ENCODE results near the gene KCTD19.

The KCTD19 gene

GRCh38 chr16:67264866-67265265, 61.7 kb downstream of the KCTD19 start:
- H3K4me3 ChIP-seq (ENCODE audit: low read depth, low read length) = no peak overlapping the region
- no peak for TF ChIP-seq CTCF (IDR thresholded peaks at IDR 0.05; ENCODE audit: low read depth, low read length)

DNA sequence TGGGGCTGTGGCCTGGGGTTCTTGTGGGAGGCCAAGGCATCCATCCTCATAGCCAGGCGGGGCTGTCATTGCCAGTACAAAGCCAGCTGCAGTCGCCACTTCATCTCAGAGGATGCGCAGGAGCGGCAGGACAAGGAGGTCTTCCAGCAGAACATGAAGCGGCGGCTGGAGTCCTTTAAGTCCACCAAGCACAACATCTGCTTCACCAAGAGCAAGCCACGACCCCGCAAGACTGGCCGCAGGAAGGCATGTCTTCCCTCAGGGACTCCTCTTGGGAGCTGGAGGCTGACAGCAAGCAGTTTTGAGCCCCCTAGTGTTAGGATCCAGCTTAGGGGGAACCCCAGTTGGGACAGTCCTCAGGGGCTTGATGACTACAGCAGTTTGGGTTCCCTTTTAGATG, 62.3 kb downstream of the KCTD19 start:
- TF ChIP-seq CTCF (IDR thresholded peaks at IDR 0.05; ENCODE audit: low read depth, low read length) = no peak
- no peak overlapping the region for H3K4me3 ChIP-seq (ENCODE audit: low read depth, low read length)

DNA sequence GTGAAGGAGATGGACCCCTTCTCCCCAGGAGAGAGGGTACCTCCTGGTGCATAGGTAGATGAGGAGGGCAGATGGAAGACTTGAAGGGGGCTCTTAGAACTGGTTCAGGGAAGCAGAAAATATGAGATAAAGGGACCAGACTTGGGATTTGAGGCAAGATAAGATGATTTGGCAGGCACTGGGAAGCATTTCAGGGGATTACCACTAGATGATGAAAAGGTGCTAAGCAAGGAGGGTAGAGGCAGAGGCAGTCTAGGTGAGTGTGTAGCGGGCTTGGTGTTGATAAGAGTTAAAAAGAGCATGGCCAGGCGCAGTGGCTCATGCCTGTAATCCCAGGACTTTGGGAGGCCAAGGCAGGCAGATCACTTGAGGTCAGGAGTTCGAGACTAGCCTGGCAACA, 63.3 kb downstream of the KCTD19 start:
- no peak for TF ChIP-seq CTCF (IDR thresholded peaks at IDR 0.05; ENCODE audit: low read depth, low read length)
- no peak overlapping the region for H3K4me3 ChIP-seq (ENCODE audit: low read depth, low read length)

- peak; percentile 72 for TF ChIP-seq CTCF (IDR thresholded peaks at IDR 0.05; ENCODE audit: low read depth, low read length)
- H3K4me3 ChIP-seq (ENCODE audit: low read depth, low read length) = no peak overlapping the region
Observed at GRCh38 chr16:67260426-67261063, 66.0 kb downstream of the KCTD19 start.

- no peak overlapping the region for H3K4me3 ChIP-seq (ENCODE audit: low read depth, low read length)
- no peak for TF ChIP-seq CTCF (IDR thresholded peaks at IDR 0.05; ENCODE audit: low read depth, low read length)
Observed at GRCh38 chr16:67259705-67260104, 66.8 kb downstream of the KCTD19 start.

- no peak for TF ChIP-seq CTCF (IDR thresholded peaks at IDR 0.05; ENCODE audit: low read depth, low read length)
- H3K4me3 ChIP-seq (ENCODE audit: low read depth, low read length) = no peak overlapping the region
Observed at GRCh38 chr16:67258161-67258835, 68.2 kb downstream of the KCTD19 start.

- H3K4me3 ChIP-seq (ENCODE audit: low read depth, low read length) = no peak overlapping the region
- no peak for TF ChIP-seq CTCF (IDR thresholded peaks at IDR 0.05; ENCODE audit: low read depth, low read length)
Observed at GRCh38 chr16:67257486-67258160, 68.9 kb downstream of the KCTD19 start.
